RPMI7951 (cell line): ENCODE results near the gene USP54. TPM values are rescaled to one million over a fixed set of nuclear protein-coding genes. Genes with fewer than 3 reads are reported as not detected.

Experiments
- DNase-seq: peaks from one replicate; pipeline ENCODE4 v3.0.0-alpha.2; 2012; ENCODE audit warnings: low read depth
- total RNA-seq: library from RNA; depleted of rRNA; stranded (reverse); fragments of >200 nt; shearing (Covaris generic); gene quantifications from 2 replicates; pipeline ENCODE4 v1.2.3, GENCODE V29; 2014; rRNA removed

The USP54 gene
- total RNA-seq, 1 experiment from 2014 or later, result 6.4 TPM

- no peak for DNase-seq
Measured at GRCh38 chr10:73471226-73471625, 119.9 kb downstream of the USP54 start.

GRCh38 chr10:73469579-73469978 is 121.6 kb downstream of the USP54 start:
- DNase-seq, result no peak

GRCh38 chr10:73467206-73467605 is 123.9 kb downstream of the USP54 start:
- no peak for DNase-seq

GRCh38 chr10:73465978-73466726 is 125.0 kb downstream of the USP54 start:
- no peak for DNase-seq

- no peak for DNase-seq
Measured at GRCh38 chr10:73460897-73461296, 130.2 kb downstream of the USP54 start.

GRCh38 chr10:73459683-73460314 is 131.3 kb downstream of the USP54 start:
- DNase-seq, result no peak

- no peak for DNase-seq
Measured at GRCh38 chr10:73456187-73456890, 134.8 kb downstream of the USP54 start.

GRCh38 chr10:73449113-73449512 is 142.0 kb downstream of the USP54 start:
- no peak for DNase-seq

- DNase-seq, result no peak
Measured at GRCh38 chr10:73448384-73448783, 142.8 kb downstream of the USP54 start.

Other genes starting within 250 kb of the USP54 start
- 0.12 TPM in 1 of 2 replicates, not detected in the other for gene CFAP70, start 232.5 kb downstream of the USP54 start, total RNA-seq
- 105 and 106 TPM in 2 replicates for gene ANXA7, start 177.3 kb downstream of the USP54 start, total RNA-seq
- 0.24 and 0.39 TPM in 2 replicates for gene MSS51, start 157.8 kb downstream of the USP54 start, total RNA-seq
- gene PPP3CB, start 95.3 kb downstream of the USP54 start, total RNA-seq, result 15.0 and 15.8 TPM in 2 replicates
- gene MYOZ1, start 50.1 kb upstream of the USP54 start, total RNA-seq, result not detected in 2 replicates
- gene SYNPO2L, start 64.7 kb upstream of the USP54 start, total RNA-seq, result not detected in 2 replicates
- gene AGAP5, start 106.8 kb upstream of the USP54 start, total RNA-seq, result 0.59 TPM in 1 of 2 replicates, not detected in the other
- gene SEC24C, start 153.0 kb upstream of the USP54 start, total RNA-seq, result 40.0 and 47.6 TPM in 2 replicates
- 67.9 and 70.7 TPM in 2 replicates for gene CHCHD1, start 190.7 kb upstream of the USP54 start, total RNA-seq
- gene ZSWIM8, start 194.3 kb upstream of the USP54 start, total RNA-seq, result 18.3 and 21.6 TPM in 2 replicates
- gene NDST2, start 220.3 kb upstream of the USP54 start, total RNA-seq, result 8.1 and 11.7 TPM in 2 replicates